ENCODE measurements around the gene GOLGA6L7. TPM values are rescaled to one million over a fixed set of nuclear protein-coding genes. Genes with fewer than 3 reads are reported as not detected.
A peak's percentile ranks its signal among the peaks of the same experiment; 100 is the strongest.
"Not testable (repeated sequence)": the region's sequence is repeated elsewhere in the genome, so short reads cannot be mapped to it uniquely, and the experiment has no call there.

The GOLGA6L7 gene
- total RNA-seq, 2 experiments from 2014 or later = not detected

DNA sequence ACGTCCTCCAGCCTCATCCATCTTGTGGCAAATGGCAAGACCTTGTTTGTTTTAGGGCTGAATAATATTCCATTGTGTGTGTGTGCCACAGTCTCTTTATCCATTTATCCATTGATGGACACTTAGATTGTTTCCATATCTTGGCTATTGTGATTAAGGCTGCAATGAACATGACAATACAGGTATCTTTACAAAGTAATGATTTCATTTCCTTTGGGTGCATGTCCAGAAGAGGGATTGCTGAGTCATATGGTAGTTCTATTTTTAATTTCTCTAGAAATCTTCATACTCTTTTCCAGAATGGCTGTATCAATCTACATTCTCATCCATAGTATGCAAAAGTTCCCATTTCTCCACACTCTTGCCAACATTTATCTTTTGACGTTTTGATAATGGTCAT is 6.1 kb upstream of the GOLGA6L7 start:
- DNase-seq; POLR2A ChIA-PET; H3K9me3 Mint-ChIP-seq; H3K27me3 Mint-ChIP-seq; H3K36me3 Mint-ChIP-seq; H3K4me1 Mint-ChIP-seq (ENCODE audit: low read depth); CTCF ChIA-PET; intact Hi-C loops (cut with micrococcal nuclease); H3K4me3 Mint-ChIP-seq; H3K27ac Mint-ChIP-seq: not testable (repeated sequence)

DNA sequence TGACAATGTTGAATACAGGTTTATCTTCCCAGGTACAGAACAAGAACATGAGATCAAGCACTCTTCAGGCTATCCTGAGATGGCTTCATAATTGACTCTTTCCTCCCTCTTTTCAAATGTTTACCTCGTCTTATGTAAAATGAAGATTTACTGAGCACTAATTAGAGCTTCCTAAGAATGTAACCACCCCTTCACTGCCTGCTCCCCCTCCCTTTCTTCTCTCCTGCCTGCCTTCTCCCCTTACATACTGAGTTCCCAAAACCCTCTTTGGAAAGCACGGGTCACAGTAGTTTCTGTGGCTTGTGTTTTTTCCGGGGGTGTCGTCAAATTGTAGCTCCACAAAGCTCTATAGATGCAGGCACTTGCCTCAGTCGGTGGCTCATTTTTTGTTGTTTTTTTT is 5.2 kb upstream of the GOLGA6L7 start:
- CTCF ChIA-PET; POLR2A ChIA-PET; H3K9me3 Mint-ChIP-seq; H3K27ac Mint-ChIP-seq; H3K4me3 Mint-ChIP-seq; H3K4me1 Mint-ChIP-seq (ENCODE audit: low read depth); intact Hi-C loops (cut with micrococcal nuclease); H3K36me3 Mint-ChIP-seq; H3K27me3 Mint-ChIP-seq; DNase-seq: not testable (repeated sequence)

DNA sequence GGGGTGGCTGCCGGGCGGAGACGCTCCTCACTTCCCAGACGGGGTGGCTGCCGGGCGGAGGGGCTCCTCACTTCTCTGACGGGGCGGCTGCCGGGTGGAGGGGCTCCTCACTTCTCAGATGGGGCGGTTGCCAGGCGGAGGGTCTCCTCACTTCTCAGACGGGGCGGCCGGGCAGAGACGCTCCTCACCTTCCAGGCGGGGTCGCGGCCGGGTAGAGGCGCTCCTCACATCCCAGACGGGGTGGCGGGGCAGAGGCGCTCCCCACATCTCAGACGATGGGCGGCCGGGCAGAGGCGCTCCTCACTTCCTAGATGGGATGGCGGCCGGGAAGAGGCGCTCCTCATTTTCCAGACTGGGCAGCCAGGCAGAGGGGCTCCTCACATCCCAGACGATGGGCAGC is 1.3 kb upstream of the GOLGA6L7 start:
- DNase-seq; H3K36me3 Mint-ChIP-seq; CTCF ChIA-PET; H3K4me3 Mint-ChIP-seq; H3K27me3 Mint-ChIP-seq; H3K27ac Mint-ChIP-seq; POLR2A ChIA-PET; H3K9me3 Mint-ChIP-seq; intact Hi-C loops (cut with micrococcal nuclease): not testable (repeated sequence)
- peaks cover 13% of the 10 kb centered on the region for H3K4me1 Mint-ChIP-seq (ENCODE audit: low read depth)

DNA sequence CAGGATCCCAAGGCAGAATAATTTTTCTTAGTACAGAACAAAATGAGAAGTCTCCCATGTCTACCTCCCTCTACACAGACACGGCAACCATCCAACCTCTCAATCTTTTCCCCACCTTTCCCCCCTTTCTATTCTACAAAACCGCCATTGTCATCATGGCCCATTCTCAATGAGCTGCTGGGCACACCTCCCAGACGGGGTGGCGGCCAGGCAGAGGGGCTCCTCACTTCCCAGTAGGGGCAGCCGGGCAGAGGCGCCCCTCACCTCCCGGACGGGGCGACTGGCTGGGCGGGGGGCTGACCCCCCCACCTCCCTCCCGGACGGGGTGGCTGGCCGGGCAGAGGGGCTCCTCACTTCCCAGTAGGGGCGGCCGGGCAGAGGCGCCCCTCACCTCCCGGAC is 827 bp upstream of the GOLGA6L7 start:
- intact Hi-C loops (cut with micrococcal nuclease) = not testable (repeated sequence)

DNA sequence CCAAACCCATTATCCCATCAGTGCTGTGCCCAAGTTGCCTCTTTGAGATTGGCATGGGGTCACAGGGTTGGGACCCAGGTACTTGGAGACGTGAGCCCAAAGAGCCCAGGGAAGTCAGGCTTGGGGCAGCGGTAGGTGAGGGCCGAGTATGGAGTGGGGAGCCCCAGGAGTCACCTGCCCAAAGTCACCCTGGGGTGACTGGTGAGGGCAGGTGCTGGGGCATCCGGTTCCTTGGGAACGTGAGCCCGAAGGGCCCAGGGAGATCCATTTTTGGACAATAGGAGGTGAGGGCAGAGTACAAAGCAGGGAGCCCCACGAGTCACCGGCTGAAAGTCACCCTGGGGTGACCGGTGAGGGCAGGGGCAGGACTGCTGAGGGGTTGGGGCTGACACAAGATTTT is 485 bp downstream of the GOLGA6L7 start:
- H3K27me3 Mint-ChIP-seq; H3K27ac Mint-ChIP-seq; H3K9me3 Mint-ChIP-seq; CTCF ChIA-PET; DNase-seq; H3K4me3 Mint-ChIP-seq; POLR2A ChIA-PET; intact Hi-C loops (cut with micrococcal nuclease); H3K36me3 Mint-ChIP-seq: not testable (repeated sequence)
- peaks cover 13% of the 10 kb centered on the region for H3K4me1 Mint-ChIP-seq (ENCODE audit: low read depth)

More for the DNA sequence above, 827 bp upstream of the GOLGA6L7 start:
- H3K4me1 Mint-ChIP-seq (ENCODE audit: low read depth) = peaks cover 13% of the 10 kb centered on the region
- POLR2A ChIA-PET, DNase-seq, H3K27me3 Mint-ChIP-seq, H3K4me3 Mint-ChIP-seq, H3K9me3 Mint-ChIP-seq, CTCF ChIA-PET, H3K36me3 Mint-ChIP-seq, H3K27ac Mint-ChIP-seq: not testable (repeated sequence)

DNA sequence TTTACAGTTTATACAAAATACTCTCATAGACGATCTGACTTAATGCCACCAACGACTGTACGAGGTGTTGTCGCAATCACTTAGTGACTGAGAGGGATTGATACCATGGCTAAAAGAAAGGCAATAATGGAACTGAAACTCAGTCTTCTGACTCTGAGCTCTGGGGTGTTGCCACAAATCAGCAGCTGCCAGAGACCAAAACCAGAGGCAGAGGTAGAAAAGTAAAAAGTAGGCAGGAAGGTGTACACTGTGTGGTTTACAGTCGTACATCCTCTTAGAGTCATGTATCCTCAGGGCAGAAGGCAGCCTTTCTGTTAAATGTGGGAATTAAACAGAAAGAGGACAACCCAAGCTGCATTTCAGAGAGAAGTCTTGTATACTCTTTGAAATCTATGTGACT is 1.2 kb downstream of the GOLGA6L7 start:
- POLR2A ChIA-PET; H3K9me3 Mint-ChIP-seq; H3K4me3 Mint-ChIP-seq; intact Hi-C loops (cut with micrococcal nuclease); CTCF ChIA-PET; H3K27ac Mint-ChIP-seq; H3K27me3 Mint-ChIP-seq; H3K36me3 Mint-ChIP-seq: not testable (repeated sequence)
- H3K4me1 Mint-ChIP-seq (ENCODE audit: low read depth) = peaks cover 13% of the 10 kb centered on the region
- DNase-seq = peak; percentile 48

DNA sequence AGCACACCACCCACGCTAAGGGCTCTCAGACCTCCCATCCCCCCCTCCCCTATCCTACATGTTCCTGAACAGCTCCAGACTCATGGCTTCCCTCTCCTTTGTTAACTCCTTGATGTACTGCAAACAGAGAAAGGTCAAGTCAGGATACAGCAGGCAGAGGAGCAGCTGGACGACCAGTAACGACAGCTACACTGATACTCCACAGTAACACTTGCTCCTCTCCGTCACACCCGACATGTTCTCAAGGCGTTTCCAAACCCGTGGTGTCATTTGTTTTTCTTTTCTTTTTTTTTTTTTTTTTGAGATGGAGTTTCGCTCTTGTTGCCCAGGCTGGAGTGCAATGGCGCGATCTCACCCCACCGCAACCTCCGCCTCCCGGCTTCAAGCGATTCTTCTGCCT is 4.3 kb downstream of the GOLGA6L7 start:
- H3K9me3 Mint-ChIP-seq; POLR2A ChIA-PET; H3K27me3 Mint-ChIP-seq; H3K36me3 Mint-ChIP-seq; DNase-seq; intact Hi-C loops (cut with micrococcal nuclease); H3K4me3 Mint-ChIP-seq; CTCF ChIA-PET; H3K27ac Mint-ChIP-seq: not testable (repeated sequence)
- peaks cover 13% of the 10 kb centered on the region for H3K4me1 Mint-ChIP-seq (ENCODE audit: low read depth)

DNA sequence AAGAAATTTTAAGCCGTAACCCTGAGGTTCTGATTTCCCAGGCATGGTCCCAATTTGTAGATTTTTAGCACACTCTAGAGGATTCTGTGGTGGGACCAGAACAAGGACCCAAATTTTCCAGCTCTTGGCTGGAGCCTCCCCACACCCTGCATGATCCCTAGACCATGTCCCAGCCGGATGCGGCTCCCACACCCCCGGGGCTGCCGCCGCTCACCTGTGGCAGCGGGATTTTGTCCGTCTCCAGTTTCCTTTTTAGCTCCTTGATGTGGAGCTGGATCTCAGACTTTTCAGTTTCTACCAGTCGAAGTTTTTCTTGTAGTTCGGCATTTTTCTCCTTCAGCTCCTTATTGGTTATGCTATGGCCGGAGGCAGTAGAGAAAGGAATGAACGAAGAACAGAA is 4.9 kb downstream of the GOLGA6L7 start:
- H3K36me3 Mint-ChIP-seq; H3K4me3 Mint-ChIP-seq; H3K9me3 Mint-ChIP-seq; H3K27ac Mint-ChIP-seq; DNase-seq; intact Hi-C loops (cut with micrococcal nuclease); H3K27me3 Mint-ChIP-seq; POLR2A ChIA-PET; CTCF ChIA-PET: not testable (repeated sequence)
- peaks cover 13% of the 10 kb centered on the region for H3K4me1 Mint-ChIP-seq (ENCODE audit: low read depth)

DNA sequence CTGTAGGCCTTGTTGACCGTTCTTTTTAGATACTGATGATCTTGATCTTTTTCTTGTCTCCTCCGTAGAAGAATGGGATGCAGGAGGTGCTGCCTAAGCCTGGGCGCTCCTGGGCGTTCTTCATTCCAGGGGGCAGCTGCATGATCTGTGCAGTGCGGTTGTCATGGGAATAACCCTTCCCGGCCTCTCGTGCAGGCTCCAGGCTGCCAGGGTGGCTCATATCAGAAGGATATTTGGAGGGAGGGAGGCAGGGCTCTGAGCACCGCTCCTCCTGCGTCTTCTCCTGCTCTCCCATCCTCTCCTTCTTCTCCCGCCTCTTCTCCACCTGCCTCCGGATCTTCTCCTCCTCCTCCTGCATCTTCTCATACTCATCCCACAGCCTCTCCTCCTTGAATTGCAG is 6.2 kb downstream of the GOLGA6L7 start:
- H3K27me3 Mint-ChIP-seq; POLR2A ChIA-PET; H3K27ac Mint-ChIP-seq; H3K9me3 Mint-ChIP-seq; DNase-seq; H3K4me3 Mint-ChIP-seq; H3K4me1 Mint-ChIP-seq (ENCODE audit: low read depth); H3K36me3 Mint-ChIP-seq; CTCF ChIA-PET; intact Hi-C loops (cut with micrococcal nuclease): not testable (repeated sequence)

DNA sequence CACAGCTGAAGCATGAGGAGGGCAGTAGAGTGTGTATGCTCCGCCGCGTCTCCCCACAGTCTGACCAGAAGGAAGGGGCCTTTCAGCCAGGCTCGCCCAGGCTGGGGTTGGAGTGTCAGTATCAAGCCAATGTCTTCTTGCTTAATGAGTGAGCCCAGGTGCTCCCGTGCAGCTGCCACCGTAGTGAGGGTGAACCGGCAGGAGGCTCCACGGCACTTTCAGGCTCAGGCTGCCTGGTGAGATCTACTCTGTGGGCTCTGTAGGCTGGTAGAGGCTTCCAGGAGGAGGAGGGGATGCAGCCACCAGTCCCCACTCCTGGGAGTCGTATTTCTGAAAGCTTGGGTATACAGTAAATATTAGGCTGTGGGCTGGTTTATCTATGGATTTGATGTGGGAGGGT is 8.2 kb downstream of the GOLGA6L7 start:
- intact Hi-C loops (cut with micrococcal nuclease); CTCF ChIA-PET: not testable (repeated sequence)

DNA sequence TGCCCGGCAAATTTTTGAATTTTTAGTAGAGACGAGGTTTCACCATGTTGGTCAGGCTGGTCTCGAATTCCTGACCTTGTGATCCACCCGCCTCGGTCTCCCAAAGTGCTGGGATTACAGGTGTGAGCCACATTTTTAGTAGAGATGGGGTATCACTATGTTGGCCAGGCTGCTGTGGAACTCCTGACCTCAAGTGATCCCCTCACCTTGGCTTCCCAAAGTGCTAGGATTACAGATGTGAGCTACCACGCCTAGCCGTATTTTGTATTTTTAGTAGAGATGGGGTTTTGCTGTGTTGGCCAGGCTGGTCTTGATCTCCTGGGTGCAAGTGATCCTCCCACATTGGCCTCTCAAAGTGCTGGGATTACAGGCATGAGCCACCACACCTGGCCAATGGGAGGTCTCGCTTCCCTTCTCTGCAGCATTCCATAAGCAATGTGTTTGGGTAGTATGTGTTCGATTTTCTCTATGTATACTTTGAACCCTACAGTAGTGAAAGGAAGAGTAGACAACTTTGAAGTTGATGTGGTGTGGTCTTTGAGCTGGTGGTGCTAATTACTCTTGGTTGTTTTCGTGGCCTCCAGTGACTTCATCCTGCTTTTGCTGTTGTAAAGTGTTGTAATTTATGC is 13.4 kb downstream of the GOLGA6L7 start:
- CTCF ChIA-PET; H3K27me3 Mint-ChIP-seq; H3K27ac Mint-ChIP-seq; H3K36me3 Mint-ChIP-seq; DNase-seq; H3K4me3 Mint-ChIP-seq; intact Hi-C loops (cut with micrococcal nuclease); H3K4me1 Mint-ChIP-seq (ENCODE audit: low read depth); POLR2A ChIA-PET; H3K9me3 Mint-ChIP-seq: not testable (repeated sequence)

More for the DNA sequence above, 8.2 kb downstream of the GOLGA6L7 start:
- DNase-seq; H3K27ac Mint-ChIP-seq; H3K9me3 Mint-ChIP-seq; H3K27me3 Mint-ChIP-seq; H3K4me1 Mint-ChIP-seq (ENCODE audit: low read depth); POLR2A ChIA-PET; H3K36me3 Mint-ChIP-seq; H3K4me3 Mint-ChIP-seq: not testable (repeated sequence)

DNA sequence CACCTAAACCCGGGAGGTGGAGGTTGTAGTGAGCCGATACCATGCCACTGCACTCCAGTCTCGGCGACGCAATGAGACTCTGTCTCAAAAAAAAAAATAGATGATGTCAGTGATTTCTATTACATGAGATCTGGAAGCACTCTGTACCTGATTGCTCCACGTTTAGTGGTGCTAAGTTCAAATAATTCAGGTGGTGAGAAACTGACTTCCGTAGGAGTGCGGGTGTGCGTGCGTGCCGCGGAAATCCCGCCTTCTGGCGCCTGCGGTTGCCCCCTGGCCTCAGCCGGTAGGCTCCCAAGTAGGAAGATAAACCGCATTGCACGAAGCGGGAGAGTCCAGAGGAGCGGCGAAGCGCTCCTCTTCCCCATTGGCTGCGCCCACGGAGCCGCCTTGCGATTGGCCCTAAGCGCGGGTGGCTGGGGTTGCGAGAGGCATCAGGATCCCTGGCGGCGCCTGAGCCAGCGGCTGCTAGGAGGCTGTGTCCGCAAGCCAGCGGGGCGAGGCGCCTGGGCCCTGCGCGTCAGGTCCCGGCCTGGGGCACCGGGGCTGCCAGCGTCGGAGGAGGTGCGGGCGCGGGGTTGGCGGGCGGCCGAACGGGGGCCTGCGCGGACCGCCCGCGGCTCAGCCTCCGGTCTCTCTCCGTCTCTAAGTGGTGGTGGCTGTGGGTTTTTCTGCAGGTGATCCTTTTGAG is 16.4 kb downstream of the GOLGA6L7 start:
- peak overlapping the region; percentile 73 for H3K4me3 Mint-ChIP-seq
- DNase-seq = peak; percentile 73
- H3K36me3 Mint-ChIP-seq; H3K4me1 Mint-ChIP-seq (ENCODE audit: low read depth); CTCF ChIA-PET; H3K9me3 Mint-ChIP-seq; intact Hi-C loops (cut with micrococcal nuclease); H3K27ac Mint-ChIP-seq; POLR2A ChIA-PET; H3K27me3 Mint-ChIP-seq: not testable (repeated sequence)

DNA sequence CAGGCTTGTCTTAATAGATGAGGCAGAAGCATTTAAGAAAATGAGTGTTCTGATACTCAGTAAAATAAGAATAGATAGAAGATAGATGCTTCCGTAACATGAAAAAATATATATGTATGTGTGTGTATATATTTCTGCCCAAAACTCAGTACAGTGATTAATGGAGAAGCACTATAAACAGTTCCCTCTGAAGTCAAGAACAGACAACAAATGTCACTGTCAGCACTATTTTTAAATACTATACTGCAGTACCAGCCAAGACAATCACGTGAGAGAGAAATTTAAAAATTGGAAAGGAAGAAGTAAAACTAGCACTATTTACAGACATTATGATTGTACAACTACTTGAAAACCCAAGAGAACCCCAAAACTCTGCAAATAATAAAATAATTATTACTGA is 27.0 kb downstream of the GOLGA6L7 start:
- H3K36me3 Mint-ChIP-seq; H3K27me3 Mint-ChIP-seq; CTCF ChIA-PET; POLR2A ChIA-PET; DNase-seq; H3K9me3 Mint-ChIP-seq; intact Hi-C loops (cut with micrococcal nuclease); H3K4me1 Mint-ChIP-seq (ENCODE audit: low read depth); H3K4me3 Mint-ChIP-seq; H3K27ac Mint-ChIP-seq: not testable (repeated sequence)
